Amniotic epithelial cell (primary cell): ENCODE measurements around the gene WASHC2A.
"Not testable (repeated sequence)": the region's sequence is repeated elsewhere in the genome, so short reads cannot be mapped to it uniquely, and the experiment has no call there.

ENCODE experiments used
- DNase-seq: peaks from one replicate; pipeline ENCODE4 v3.0.0-alpha.2; 2010; ENCODE audit warnings: low read depth

The WASHC2A gene

DNA sequence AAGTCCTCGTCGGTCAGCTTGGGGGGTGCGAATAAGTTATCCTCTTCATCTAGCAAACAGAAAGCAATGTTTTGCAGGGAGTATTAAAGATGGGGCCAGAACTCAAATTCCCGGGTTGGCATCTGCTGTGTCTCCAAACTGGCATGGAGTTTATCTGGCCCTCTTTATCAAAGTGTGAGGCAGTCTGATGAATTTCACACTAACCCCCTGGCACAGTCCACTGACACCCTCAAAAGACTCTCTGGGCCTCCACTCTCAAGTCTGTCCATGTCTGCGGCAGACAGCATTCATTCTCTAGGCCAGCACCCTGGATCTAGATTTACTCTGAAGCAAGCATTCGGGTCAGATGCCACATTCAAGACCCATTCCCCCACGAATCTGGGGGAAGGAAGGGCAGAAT is 6.2 kb upstream of the WASHC2A start:
- not testable (repeated sequence) for DNase-seq

DNA sequence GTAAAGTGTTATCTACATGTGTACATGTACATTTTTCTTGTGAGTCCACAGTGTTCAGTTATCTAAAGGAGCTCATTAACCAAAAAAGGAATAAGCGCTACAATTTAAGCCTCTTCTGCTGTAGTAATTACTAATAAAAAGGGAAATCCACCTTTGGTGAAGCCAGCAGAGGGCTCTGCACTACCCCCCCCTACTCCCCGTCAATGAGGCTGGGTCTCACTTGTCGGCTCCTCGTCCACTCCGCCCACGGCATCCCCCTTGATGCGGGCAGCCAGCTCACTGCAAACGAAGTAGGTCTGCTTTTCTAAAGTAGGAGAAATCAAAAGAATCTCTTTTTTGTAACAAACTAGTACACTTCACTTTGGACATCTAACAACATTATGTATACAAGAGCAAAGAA is 4.7 kb upstream of the WASHC2A start:
- no peak for DNase-seq

DNA sequence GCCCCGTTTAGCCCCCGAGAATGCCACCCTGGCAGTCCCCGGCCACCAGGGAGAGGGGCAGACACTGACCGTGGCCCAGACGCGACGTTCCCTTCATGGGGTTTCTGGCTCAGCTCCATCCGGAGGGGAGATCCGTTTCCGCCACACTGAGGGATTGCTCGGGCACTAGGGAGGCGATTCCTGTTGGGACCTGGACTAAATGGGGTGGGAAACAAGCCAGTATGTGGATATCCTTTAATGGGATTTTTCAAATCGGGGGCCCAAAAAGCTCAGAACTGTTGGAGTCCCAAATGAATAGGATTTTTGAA is 552 bp downstream of the WASHC2A start:
- DNase-seq: not testable (repeated sequence)

DNA sequence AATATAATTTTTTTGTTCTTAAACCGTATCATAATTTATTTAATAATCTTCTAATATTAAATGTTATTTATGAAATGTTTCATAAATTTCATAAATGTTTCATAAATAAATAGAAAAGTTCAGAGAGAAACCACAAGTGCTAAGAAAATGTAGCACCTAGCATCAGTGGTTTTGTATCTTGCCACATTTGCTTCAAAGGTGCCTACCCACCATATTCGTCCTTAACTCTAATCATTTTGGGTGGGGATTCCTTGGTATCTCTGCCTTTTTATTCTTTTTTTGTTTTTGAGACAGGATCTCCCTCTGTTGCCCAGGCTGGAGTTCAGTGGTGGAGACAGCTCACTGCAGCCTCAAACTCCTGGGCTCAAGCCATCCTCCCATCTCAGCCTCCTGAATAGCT is 7.4 kb downstream of the WASHC2A start:
- not testable (repeated sequence) for DNase-seq

DNA sequence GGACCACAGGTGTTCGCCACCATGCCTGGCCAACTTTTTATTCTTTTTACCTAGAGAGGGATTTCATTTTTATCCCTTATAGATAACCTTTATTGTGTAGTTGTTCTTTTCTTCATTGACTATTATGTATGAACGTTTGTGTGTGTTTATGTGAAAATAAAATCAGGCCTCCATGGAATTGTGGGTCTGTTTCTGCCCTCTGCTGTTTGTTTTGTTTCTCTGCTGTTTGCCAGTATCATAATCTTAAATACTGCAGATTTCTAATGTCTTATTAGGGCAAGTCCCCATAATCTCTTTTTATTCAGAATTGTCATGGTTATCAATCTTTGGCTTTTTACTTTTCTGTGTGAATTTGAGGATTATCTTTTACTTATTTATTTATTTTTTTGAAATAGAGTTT is 7.8 kb downstream of the WASHC2A start:
- not testable (repeated sequence) for DNase-seq

DNA sequence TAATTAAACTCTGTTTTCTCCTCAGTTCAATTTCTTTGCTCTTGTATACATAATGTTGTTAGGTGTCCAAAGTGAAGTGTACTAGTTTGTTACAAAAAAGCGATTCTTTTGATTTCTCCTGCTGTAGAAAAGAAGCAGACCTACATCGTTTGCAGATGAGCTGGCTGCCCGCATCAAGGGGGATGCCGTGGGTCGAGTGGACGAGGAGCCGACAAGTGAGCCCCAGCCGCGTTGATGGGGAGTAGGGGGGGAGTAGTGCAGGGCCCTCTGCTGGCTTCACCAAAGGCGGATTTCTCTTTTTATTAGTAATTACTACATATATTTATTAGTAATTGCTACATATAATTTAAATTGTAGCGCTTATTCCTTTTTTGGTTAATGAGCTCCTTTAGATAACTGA is 23.6 kb downstream of the WASHC2A start:
- not testable (repeated sequence) for DNase-seq

DNA sequence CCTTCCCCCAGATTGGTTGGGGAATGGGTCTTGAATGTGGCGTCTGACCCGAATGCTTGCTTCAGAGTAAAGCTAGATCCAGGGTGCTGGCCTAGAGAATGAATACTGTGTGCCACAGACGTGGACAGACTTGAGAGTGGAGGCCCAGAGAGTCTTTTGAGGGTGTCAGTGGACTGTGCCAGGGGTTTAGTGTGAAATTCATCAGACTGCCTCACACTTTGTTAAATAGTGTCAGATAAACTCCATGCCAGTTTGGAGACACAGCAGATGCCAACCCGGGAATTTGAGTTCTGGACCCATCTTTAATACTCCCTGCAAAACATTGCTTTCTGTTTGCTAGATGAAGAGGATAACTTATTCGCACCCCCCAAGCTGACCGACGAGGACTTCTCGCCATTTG is 25.2 kb downstream of the WASHC2A start:
- DNase-seq: not testable (repeated sequence)

DNA sequence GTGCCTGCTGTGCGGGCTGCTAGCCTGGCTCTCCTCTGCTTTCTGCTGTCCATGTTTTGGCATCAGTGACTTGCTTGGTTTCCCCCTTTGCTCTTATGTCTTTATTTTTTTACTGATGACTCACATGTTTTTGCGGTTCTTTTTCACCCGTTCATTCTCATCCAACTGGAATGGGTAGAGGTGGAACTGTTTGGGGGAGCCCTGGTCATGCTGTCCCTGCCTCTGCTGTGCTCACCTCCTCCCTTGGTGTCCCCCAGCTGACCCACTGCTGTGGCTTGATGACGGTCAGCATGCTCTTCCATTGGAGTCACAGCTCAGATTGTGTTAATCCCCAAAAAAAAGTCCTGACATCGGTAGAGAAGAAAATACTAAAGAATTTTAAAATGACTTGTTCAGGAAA is 26.9 kb downstream of the WASHC2A start:
- DNase-seq: not testable (repeated sequence)

DNA sequence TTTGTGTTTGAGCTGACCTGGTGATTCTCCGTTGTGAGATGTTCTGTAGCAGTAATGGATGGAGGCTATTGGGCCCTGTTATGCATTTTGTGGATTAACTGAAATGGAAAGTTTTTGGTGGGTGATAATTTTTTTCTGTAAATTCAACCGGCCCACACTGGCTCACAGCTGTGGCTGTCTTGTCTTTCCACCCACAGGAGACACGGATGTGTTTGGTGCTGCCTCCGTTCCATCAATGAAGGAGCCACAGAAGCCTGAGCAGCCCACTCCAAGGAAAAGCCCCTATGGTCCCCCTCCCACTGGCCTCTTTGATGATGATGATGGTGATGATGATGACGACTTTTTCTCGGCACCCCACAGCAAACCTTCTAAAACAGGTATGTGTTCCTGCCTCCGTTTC is 27.6 kb downstream of the WASHC2A start:
- DNase-seq: not testable (repeated sequence)

DNA sequence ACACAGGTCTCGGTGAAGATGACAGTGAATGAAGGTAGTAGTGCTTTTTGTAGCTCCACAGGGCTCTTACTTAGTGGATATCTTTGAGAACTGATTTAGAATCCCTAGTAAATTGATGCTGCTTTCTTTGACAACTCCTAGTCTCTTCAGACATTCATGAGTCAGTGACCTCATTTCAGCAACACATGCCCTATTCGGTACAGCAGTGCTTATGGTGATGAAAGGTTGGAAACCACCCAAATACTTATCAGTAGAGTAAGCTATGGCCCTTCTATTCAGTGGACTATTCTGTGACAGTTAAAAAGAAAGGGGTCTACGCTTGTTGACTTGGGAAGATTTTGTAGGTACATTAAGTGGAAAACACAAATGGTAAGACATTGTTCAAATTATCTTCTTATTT is 29.0 kb downstream of the WASHC2A start:
- DNase-seq: not testable (repeated sequence)

DNA sequence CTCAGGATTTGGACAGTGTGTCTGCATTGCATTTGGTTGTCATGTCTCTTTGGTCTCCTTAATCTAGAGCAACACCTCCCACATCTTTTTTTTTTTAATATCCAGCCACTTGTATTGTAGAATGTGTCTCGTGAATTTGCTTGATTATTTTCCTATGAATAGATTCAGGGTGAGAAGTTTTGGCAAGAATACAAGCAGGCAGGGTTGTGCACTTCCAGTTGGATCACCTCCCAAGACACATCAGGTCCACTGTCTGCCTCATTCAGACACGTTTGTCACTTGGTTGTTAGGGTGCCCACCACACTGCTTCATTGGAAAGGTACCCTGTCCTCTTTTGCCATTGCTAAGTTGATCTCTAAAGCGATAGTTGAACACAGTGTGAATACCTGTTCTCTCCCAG is 30.9 kb downstream of the WASHC2A start:
- not testable (repeated sequence) for DNase-seq

DNA sequence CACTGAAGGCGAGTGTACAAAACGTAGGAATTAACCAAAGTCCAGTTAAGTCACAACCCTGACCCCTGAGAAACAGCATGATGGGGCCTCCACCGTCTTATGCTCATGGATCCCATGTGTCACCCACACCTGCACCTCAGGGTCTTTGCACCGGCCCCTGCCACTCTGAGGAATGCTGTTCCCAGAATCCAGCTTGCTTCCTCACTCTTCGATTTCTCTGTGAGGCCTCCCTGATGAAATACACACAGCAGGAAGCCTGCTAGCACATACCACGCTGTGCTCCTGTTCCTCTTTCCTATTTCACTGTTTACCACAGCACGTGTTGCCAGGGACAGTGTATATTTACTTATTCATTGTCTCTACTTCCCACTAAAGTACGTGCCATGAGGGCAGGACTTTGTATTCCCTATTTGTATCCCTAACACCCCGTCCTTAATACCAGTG is 33.4 kb downstream of the WASHC2A start:
- DNase-seq: not testable (repeated sequence)

DNA sequence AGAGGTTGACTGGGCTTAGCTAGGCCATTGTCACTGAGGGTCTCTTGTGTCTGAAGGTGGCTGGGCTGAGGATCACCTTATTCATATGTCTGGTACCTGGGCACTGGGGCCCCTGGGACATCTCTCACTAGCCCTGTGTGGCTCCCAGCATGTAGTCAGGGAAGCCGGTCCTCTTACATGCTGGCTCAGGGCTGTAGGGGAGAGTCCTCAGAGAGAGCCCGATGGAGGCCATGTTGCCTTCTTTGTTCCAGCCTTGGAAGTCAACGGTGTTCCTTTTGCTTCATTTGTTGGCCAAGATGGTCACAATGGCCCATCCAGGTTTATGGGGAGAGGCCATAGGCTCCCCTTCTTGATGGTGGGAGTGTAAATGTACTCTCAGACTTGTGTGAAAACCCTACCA is 34.0 kb downstream of the WASHC2A start:
- DNase-seq: not testable (repeated sequence)

DNA sequence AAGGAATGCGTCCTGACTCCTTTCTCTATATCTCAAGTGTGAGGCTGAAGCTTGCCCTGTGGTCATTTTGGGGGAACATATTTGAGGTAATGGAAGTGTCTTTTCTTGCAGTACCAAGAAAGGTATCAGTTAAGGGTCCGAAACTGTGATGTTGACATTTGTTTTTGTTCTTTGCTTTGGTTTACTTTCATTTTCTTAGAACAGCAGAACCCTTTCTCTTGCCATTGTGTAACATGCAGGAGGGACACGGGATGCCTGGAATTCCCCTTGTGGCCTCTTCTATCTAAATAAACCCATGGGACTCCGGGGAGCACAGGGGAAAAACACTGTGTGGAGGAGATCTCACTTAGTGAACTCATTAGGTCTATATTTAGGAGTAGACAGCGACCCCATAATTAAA is 34.5 kb downstream of the WASHC2A start:
- not testable (repeated sequence) for DNase-seq

DNA sequence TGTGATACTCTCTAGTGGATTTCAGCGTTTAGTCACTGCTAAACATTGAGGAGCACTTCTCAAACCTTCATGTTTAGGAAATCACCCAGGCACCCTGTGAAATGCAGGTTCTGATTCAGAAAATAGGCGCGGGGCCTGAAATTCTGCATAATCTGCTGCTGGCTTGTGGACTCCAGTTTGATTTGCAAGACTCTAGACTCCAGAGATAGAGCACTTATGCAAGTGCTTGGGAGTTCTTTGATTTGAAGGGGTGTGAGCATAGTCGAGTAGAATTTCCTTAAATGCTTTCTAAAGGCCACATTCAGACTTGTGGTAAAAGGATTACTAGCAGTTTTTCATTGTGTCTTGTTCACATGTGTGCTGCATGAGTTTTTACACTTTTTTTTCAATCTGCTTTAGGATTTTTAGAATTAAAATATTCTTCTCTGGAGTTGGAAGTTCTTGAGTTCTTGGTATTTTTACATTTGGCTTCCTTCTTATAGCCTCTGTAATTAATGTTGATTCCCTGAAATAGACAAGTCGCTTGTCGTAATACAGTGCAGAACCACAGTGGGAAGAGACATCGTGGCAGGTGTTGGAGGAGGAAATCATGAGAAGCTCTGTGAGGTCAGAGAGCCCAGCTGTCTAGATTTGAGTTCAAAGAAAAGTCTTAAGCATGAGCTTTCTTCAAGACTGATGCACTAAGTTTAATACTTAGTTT is 41.4 kb downstream of the WASHC2A start:
- not testable (repeated sequence) for DNase-seq

DNA sequence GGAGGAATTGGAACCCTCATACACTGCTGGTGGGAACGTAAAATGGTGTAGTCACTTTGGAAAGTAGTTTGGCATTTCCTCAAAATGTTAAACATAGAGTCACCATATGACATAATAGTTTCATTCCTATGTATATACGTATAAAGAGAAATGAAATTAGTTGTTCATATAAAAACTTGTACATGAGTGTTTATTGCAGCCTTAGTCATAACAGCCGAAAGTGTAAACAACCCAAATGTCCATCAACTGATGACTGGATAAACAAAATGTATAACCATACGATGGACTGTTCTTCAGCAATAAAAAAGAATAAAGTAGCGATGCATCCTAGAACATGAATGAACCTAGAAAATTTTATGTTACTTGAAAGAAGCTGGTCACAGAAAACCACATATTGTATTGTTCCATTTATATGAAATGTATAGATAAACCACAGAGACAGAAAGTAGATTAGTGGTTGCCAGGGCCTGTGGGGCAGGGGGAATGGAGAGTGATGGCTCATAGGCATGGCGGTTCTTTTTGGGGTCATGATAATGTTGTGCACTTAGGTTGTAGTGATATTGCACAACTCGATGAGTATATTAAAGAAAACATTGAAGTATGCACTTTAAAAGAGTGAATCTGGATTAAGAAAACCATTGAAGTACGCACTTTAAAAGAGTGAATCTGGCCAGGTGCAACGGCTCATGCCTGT is 44.8 kb downstream of the WASHC2A start:
- DNase-seq: not testable (repeated sequence)

DNA sequence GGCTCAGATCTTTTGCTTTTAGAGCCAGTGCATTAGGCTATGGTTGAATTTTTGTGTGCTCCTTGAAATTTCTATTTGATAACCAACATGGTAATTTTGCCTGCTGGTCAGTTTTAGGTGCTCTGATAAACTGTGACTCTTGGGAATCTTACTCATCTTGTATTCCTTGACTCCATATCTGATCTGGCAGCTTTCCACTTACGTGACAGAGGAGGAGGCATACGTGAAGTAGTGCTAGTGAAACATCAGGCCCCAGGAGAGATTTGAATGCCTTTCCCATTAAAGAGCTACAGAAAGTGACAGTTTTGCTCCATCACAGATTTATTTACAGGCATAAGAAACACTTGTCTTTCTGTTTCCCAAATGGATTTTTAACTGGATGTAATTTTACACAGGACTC is 59.0 kb downstream of the WASHC2A start:
- not testable (repeated sequence) for DNase-seq

DNA sequence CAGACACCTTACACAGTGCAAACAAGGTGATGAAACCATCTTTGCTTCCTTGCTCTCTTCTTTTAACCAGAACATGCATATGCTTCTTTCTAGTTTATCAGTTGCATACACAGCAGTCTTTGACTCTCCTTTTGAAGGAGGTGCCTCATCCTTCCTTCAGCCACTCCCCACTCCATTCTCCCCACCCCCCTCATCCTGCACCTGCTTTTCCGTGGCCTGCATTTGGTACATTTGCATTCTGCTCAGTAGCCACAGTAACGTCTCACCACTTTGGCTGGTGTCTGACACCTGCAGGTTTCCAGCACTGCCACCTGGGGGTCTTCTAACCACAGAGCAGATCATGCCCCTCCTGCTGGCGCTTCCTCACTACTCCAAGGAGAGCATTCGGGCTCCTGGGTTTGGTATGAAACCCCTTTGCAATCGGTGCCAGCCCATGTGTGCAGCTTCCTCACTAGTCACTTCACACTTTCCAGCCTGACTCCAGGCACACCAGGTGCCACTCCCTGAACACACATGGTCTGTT is 60.1 kb downstream of the WASHC2A start:
- DNase-seq: not testable (repeated sequence)

DNA sequence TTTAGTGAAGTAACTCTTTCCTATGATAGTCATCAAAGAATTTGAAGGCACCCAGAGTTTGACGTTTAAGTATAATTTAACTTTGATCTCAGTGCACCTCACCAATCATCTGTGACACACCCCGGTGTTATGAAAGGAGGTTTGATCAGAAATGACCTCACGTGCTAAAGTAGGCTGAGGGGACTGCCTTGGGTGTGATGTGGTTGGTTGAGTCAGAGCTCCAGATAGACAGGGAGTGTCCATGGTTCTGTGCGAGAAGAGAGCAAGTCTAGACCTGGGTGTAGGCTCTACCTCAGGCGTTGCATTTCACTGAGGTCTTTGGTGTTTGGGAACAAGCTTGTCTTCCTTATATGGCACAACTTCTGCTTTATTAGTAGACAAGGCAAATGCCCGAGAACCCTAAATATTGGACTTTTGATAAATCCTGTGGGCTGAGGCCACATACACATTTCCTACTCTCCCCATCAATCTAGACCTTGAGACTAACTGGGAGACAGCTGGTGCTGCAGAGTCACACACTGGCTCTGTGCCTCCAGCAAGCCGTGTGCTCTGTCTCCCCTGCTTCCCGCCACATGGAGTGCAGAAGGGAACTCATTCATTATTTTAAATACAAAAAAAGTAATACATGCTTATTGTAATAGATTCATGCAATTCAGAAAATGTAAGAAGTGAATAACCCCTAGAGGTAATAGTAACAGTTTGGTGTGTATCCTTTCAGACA is 63.7 kb downstream of the WASHC2A start:
- DNase-seq: not testable (repeated sequence)

DNA sequence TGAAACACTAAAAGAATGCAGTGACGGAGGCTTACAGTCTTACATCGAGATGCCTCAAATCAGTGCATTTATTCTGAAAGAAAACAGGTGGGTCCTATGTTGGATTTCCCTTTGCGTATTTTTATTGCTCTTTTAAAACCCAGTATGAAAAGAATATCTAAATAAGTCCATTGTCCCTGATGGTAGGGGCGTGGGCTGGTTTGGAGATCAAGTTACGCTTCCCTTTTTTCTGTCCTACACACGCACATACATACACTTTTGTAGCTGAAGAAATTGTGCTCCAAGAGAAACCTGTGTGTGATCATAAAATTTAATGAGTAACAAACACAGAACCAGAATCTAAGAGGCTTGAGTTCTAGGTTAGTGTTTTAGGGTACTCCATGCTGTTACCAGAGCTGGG is 64.6 kb downstream of the WASHC2A start:
- DNase-seq: not testable (repeated sequence)

DNA sequence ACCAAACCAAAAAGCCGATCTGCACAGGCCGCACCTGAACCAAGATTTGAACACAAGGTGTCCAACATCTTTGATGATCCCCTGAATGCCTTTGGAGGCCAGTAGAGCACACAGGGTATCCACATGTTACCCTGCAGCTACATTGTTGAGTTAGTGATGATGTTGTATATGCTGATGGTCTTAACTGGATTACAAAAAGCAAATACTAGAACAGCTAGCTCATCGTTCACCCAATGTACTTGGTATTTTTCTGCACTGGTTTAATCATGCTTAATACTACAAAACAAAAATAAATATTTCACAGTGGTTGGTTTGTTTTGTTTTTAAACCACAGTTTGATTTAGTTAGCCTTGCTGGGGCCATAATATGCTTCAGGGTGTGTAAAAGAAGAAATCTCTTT is 65.1 kb downstream of the WASHC2A start:
- DNase-seq: not testable (repeated sequence)

DNA sequence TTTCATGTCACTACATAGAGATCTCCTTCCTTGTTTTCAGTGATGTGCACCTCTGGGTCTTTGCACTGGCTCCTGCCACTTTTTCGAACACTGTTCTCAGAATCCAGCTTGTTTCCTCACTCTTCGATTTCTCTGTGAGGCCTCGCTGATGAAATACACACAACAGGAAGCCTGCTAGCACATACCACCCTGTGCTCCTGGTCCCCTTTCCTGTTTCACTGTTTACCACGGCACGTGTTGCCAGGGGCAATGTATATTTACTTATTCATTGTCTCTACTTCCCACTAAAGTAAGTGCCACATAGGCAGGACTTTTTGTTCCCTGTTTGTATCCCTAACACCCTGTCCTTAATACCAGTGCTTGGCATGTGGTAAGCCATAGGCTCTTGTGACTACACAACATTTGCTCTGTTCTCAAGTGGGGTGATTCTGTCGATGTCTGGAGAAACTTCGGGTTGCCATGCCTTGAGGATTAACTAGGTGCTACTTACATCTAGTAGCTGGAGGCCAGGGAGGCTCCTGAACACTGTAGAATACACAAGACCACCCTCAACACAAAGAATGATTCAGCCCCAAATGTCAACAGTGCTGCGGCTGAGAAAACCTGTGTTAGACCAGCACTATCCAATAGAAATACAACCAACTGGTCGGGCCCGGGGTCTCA is 75.9 kb downstream of the WASHC2A start:
- not testable (repeated sequence) for DNase-seq
